H9 (cell line): ENCODE data around the gene FTO. TPM values are rescaled to one million over a fixed set of nuclear protein-coding genes. Genes with fewer than 3 reads are reported as not detected.

ENCODE experiments used
- DNase-seq: peaks from one replicate; pipeline ENCODE4 v3.0.0-alpha.2; 2017
- H2AFZ ChIP-seq: one replicate; pipeline ENCODE4 v1.6.1; 2013; ENCODE audit warnings: mild to moderate bottlenecking, low read length, control low read depth, moderate library complexity
- H2AK5ac ChIP-seq: 2 replicates; pipeline ENCODE4 v1.6.1; 2013; ENCODE audit warnings: low read length, control low read depth, mixed read lengths; ENCODE audit not compliant: insufficient read length
- H2BK120ac ChIP-seq: one replicate; pipeline ENCODE4 v1.6.1; 2013; ENCODE audit warnings: low read depth, mild to moderate bottlenecking, low read length, control low read depth, inconsistent platforms; ENCODE audit not compliant: poor library complexity, severe bottlenecking
- H2BK12ac ChIP-seq: 2 replicates; pipeline ENCODE4 v1.6.1; 2013; ENCODE audit warnings: low read length, control low read depth, mixed read lengths, low read depth; ENCODE audit not compliant: insufficient read length
- H2BK15ac ChIP-seq: 2 replicates; pipeline ENCODE4 v1.6.1; 2013; ENCODE audit warnings: low read depth, low read length, control low read depth
- H2BK20ac ChIP-seq: one replicate; pipeline ENCODE4 v1.6.1; 2013; ENCODE audit warnings: low read depth, mild to moderate bottlenecking, low read length, control low read depth, inconsistent platforms; ENCODE audit not compliant: poor library complexity, severe bottlenecking
- H2BK5ac ChIP-seq: 2 replicates; pipeline ENCODE4 v1.6.1; 2013; ENCODE audit warnings: low read length, control low read depth, mixed read lengths; ENCODE audit not compliant: insufficient read length
- H3K14ac ChIP-seq: 2 replicates; pipeline ENCODE4 v1.6.1; 2013; ENCODE audit warnings: low read length, control low read depth; ENCODE audit not compliant: insufficient read depth
- H3K18ac ChIP-seq: 2 replicates; pipeline ENCODE4 v1.6.1; 2013; ENCODE audit warnings: low read depth, mild to moderate bottlenecking, mixed read lengths, low read length, control low read depth; ENCODE audit not compliant: insufficient read length
- H3K23ac ChIP-seq: 2 replicates; pipeline ENCODE4 v1.6.1; 2013; ENCODE audit warnings: low read length, control low read depth, mixed read lengths, low read depth; ENCODE audit not compliant: insufficient read length
- H3K23me2 ChIP-seq: 2 replicates; pipeline ENCODE4 v1.6.1; 2013; ENCODE audit warnings: low read depth, mild to moderate bottlenecking, mixed read lengths, low read length, control low read depth; ENCODE audit not compliant: insufficient read length, poor library complexity, severe bottlenecking
- H3K27ac ChIP-seq: 2 replicates; pipeline ENCODE4 v1.5.1; 2013; ENCODE audit warnings: low read length, control low read depth, mixed read lengths, low read depth; ENCODE audit not compliant: insufficient read length
- H3K27me3 ChIP-seq: 2 replicates; pipeline ENCODE4 v1.6.1; 2013; ENCODE audit warnings: low read length, control low read depth, inconsistent platforms; ENCODE audit not compliant: insufficient read depth
- H3K4ac ChIP-seq: 2 replicates; pipeline ENCODE4 v1.6.1; 2013; ENCODE audit warnings: low read depth, mild to moderate bottlenecking, control low read depth, inconsistent platforms, low read length, moderate library complexity
- H3K4me1 ChIP-seq: 2 replicates; pipeline ENCODE4 v1.6.1; 2013; ENCODE audit warnings: low read length, control low read depth, inconsistent platforms; ENCODE audit not compliant: insufficient read depth
- H3K4me2 ChIP-seq: 2 replicates; pipeline ENCODE4 v1.6.1; 2013; ENCODE audit warnings: low read length, control low read depth, mixed read lengths; ENCODE audit not compliant: insufficient read length, insufficient read depth
- H3K56ac ChIP-seq: 2 replicates; pipeline ENCODE4 v1.6.1; 2013; ENCODE audit warnings: low read depth, mild to moderate bottlenecking, mixed read lengths, low read length, control low read depth; ENCODE audit not compliant: insufficient read length
- H3K79me1 ChIP-seq: 2 replicates; pipeline ENCODE4 v1.6.1; 2013; ENCODE audit warnings: low read depth, mild to moderate bottlenecking, moderate library complexity, low read length, control low read depth, inconsistent platforms; ENCODE audit not compliant: insufficient read depth, poor library complexity, severe bottlenecking
- H3K79me2 ChIP-seq: 2 replicates; pipeline ENCODE4 v1.6.1; 2013; ENCODE audit warnings: low read length, control low read depth, inconsistent platforms; ENCODE audit not compliant: insufficient read depth
- H3K9ac ChIP-seq: 2 replicates; pipeline ENCODE4 v1.6.1; 2013; ENCODE audit warnings: low read length, control low read depth, mixed read lengths; ENCODE audit not compliant: insufficient read length; ENCODE audit errors: extremely low read depth
- H3K9me3 ChIP-seq: one replicate; pipeline ENCODE4 v1.6.1; 2013; ENCODE audit warnings: low read depth, low read length, inconsistent platforms; ENCODE audit not compliant: control insufficient read depth
- H3T11ph ChIP-seq: one replicate; pipeline ENCODE4 v1.6.1; 2013; ENCODE audit warnings: mild to moderate bottlenecking, low read length, control low read depth, inconsistent platforms
- H4K20me1 ChIP-seq: one replicate; pipeline ENCODE4 v1.6.1; 2013; ENCODE audit not compliant: control insufficient read depth, insufficient read length, insufficient read depth
- H4K5ac ChIP-seq: 2 replicates; pipeline ENCODE4 v1.6.1; 2013; ENCODE audit warnings: low read depth, mild to moderate bottlenecking, mixed read lengths, low read length, control low read depth; ENCODE audit not compliant: insufficient read length
- H4K8ac ChIP-seq: replicated peaks from 2 replicates; pipeline ENCODE4 v1.6.1; 2013; ENCODE audit warnings: low read length, control low read depth, mixed read lengths, low read depth; ENCODE audit not compliant: insufficient read length
- H4K91ac ChIP-seq: 2 replicates; pipeline ENCODE4 v1.6.1; 2013; ENCODE audit warnings: low read depth, mild to moderate bottlenecking, moderate library complexity, mixed read lengths, low read length, control low read depth; ENCODE audit not compliant: insufficient read length
- H3K27ac Mint-ChIP-seq, 3 experiments: 2 replicates in 2 of 3; 3 replicates in 1 of 3; pipeline ENCODE4 v1.8.0; 2020 to 2021; ENCODE audit warnings: mixed read lengths in 3 of 3, mild to moderate bottlenecking in 1 of 3, moderate library complexity in 1 of 3
- H3K27me3 Mint-ChIP-seq: 2 replicates; pipeline ENCODE4 v1.8.0; 2021; ENCODE audit warnings: low read depth, mild to moderate bottlenecking, moderate library complexity, mixed read lengths
- H3K36me3 Mint-ChIP-seq, 3 experiments: 2 replicates in 2 of 3; 3 replicates in 1 of 3; pipeline ENCODE4 v1.8.0; 2020 to 2021; ENCODE audit warnings: low read depth in 3 of 3, mixed read lengths in 3 of 3; ENCODE audit not compliant: insufficient read depth in 1 of 3
- H3K4me1 Mint-ChIP-seq, 2 experiments: 2 replicates each; pipeline ENCODE4 v1.8.0; 2020; ENCODE audit warnings: mixed read lengths in 2 of 2
- H3K4me3 Mint-ChIP-seq, 2 experiments: 2 replicates in 1 of 2; 3 replicates in 1 of 2; pipeline ENCODE4 v1.8.0; 2020 to 2021; ENCODE audit warnings: mild to moderate bottlenecking in 2 of 2, mixed read lengths in 2 of 2, moderate library complexity in 1 of 2
- H3K9me3 Mint-ChIP-seq, 2 experiments: 2 replicates in 1 of 2; 3 replicates in 1 of 2; pipeline ENCODE4 v1.8.0; 2020; ENCODE audit warnings: mild to moderate bottlenecking in 2 of 2, mixed read lengths in 2 of 2, moderate library complexity in 1 of 2
- CTCF ChIP-seq: fragments of 200-600 bp; sonication (generic); conservative IDR thresholded peaks from 3 replicates; pipeline ENCODE4 v1.8.0; 2021; ENCODE audit warnings: antibody characterized with exemption, mild to moderate bottlenecking
- WGBS: extraction: QIAGEN DNeasy Blood & Tissue Kit; methylation state at CpG from one replicate; pipeline ENCODE4 v1.1.7; 2013; ENCODE audit warnings: missing lambda C conversion rate, low lambda C conversion rate, mixed read lengths; ENCODE audit not compliant: insufficient read length; ENCODE audit errors: extremely low coverage; 5-methylcytosine and 5-hydroxymethylcytosine counted together
- total RNA-seq: library from RNA; stranded (reverse); gene quantifications from 2 replicates; pipeline ENCODE4 v1.2.1, GENCODE V29; 2021

FTO gene
- total RNA-seq, 1 experiment from 2014 or later: 67.9 TPM

- peaks cover 4 to 6% of the 10 kb centered on the region in 2 experiments for H3K4me1 Mint-ChIP-seq
- Histone ChIP-seq H3K23me2 (no peaks in the 10 kb centered on the region), H3T11ph (no peak overlapping the region), H3K4ac (no peak overlapping the region), H3K27me3 (no peaks in the 10 kb centered on the region), H4K20me1 (no peaks in the 10 kb centered on the region), H3K18ac (no peak overlapping the region), H4K91ac (no peak overlapping the region), H2BK20ac (no peak overlapping the region), H3K14ac (no peak overlapping the region), H3K9me3 (no peaks in the 10 kb centered on the region), H3K4me1 (no peaks in the 10 kb centered on the region), H3K27ac (no peak overlapping the region), H2AFZ (no peak overlapping the region), H3K79me2 (no peaks in the 10 kb centered on the region), H2BK12ac (no peak overlapping the region), H2AK5ac (no peak overlapping the region), H3K79me1 (no peaks in the 10 kb centered on the region), H2BK120ac (no peak overlapping the region), H4K5ac (no peak overlapping the region), H3K4me2 (no peak overlapping the region), H3K23ac (no peak overlapping the region), H3K9ac (no peak overlapping the region), H4K8ac (no peak overlapping the region), H2BK15ac (no peak overlapping the region), H3K56ac (no peak overlapping the region), H2BK5ac (no peak overlapping the region)
- H3K4me3 Mint-ChIP-seq: no peak overlapping the region
- no peak for TF ChIP-seq CTCF
- no CpG with 5 or more reads among the region's 7 CpGs for WGBS
- no peak for DNase-seq
- H3K9me3 Mint-ChIP-seq: no peaks in the 10 kb centered on the region
- no peaks in the 10 kb centered on the region for H3K27me3 Mint-ChIP-seq
- no peaks in the 10 kb centered on the region for H3K36me3 Mint-ChIP-seq
- no peak overlapping the region for H3K27ac Mint-ChIP-seq
Measured at GRCh38 chr16:54080524-54081008, 376.6 kb downstream of the FTO start.
